ENCODE measurements around the gene COX11. TPM values are rescaled to one million over a fixed set of nuclear protein-coding genes. Genes with fewer than 3 reads are reported as not detected.

The COX11 gene
- total RNA-seq, 1 experiment from 2014 or later = 65.0 TPM

GRCh38 chr17:54945231-54945630, 23.2 kb downstream of the COX11 start (continued):
- TF ChIP-seq, protein P1, sequence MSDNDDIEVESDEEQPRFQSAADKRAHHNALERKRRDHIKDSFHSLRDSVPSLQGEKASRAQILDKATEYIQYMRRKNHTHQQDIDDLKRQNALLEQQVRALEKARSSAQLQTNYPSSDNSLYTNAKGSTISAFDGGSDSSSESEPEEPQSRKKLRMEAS (CRISPR knock-in tag; IDR thresholded peaks at IDR 0.05) = no peak
- TF ChIP-seq ZNF232 (CRISPR knock-in tag; IDR thresholded peaks at IDR 0.05) (no peak), CBFB (CRISPR knock-in tag; IDR thresholded peaks at IDR 0.05; ENCODE audit: low read depth) (no peak), NR3C1 (CRISPR knock-in tag; conservative IDR thresholded peaks at IDR 0.05; ENCODE audit: low read depth) (no peak), NR2C2 (CRISPR knock-in tag; IDR thresholded peaks at IDR 0.05) (no peak), ZNF138 (CRISPR knock-in tag; conservative IDR thresholded peaks at IDR 0.05) (no peak), ZNF396 (CRISPR knock-in tag; IDR thresholded peaks at IDR 0.05; ENCODE audit: borderline replicate concordance) (no peak), FOXJ3 (CRISPR knock-in tag; IDR thresholded peaks at IDR 0.05; ENCODE audit: borderline replicate concordance) (no peak)
- TF ChIP-seq, protein P2, sequence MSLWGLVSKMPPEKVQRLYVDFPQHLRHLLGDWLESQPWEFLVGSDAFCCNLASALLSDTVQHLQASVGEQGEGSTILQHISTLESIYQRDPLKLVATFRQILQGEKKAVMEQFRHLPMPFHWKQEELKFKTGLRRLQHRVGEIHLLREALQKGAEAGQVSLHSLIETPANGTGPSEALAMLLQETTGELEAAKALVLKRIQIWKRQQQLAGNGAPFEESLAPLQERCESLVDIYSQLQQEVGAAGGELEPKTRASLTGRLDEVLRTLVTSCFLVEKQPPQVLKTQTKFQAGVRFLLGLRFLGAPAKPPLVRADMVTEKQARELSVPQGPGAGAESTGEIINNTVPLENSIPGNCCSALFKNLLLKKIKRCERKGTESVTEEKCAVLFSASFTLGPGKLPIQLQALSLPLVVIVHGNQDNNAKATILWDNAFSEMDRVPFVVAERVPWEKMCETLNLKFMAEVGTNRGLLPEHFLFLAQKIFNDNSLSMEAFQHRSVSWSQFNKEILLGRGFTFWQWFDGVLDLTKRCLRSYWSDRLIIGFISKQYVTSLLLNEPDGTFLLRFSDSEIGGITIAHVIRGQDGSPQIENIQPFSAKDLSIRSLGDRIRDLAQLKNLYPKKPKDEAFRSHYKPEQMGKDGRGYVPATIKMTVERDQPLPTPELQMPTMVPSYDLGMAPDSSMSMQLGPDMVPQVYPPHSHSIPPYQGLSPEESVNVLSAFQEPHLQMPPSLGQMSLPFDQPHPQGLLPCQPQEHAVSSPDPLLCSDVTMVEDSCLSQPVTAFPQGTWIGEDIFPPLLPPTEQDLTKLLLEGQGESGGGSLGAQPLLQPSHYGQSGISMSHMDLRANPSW (CRISPR knock-in tag; conservative IDR thresholded peaks at IDR 0.05; ENCODE audit: low read depth) = no peak

GRCh38 chr17:54944796-54945195, 23.7 kb downstream of the COX11 start:
- no peaks in the 10 kb centered on the region for H3K4me1 Mint-ChIP-seq
- no peaks in the 10 kb centered on the region for H3K9me3 Mint-ChIP-seq
- H3K27ac Mint-ChIP-seq = no peak overlapping the region
- DNase-seq (ENCODE audit: low spot score) = no peak
- no peaks in the 10 kb centered on the region for H3K27me3 Mint-ChIP-seq (ENCODE audit: low read depth)
- TF ChIP-seq SP1 (CRISPR knock-in tag; conservative IDR thresholded peaks at IDR 0.05) (no peak), TEAD4 (CRISPR knock-in tag; IDR thresholded peaks at IDR 0.05) (no peak), CREB1 (CRISPR knock-in tag; IDR thresholded peaks at IDR 0.05) (no peak), ZNF396 (CRISPR knock-in tag; IDR thresholded peaks at IDR 0.05; ENCODE audit: borderline replicate concordance) (no peak), MLX (CRISPR knock-in tag; IDR thresholded peaks at IDR 0.05) (no peak), FOXJ3 (CRISPR knock-in tag; IDR thresholded peaks at IDR 0.05; ENCODE audit: borderline replicate concordance) (no peak), MXD4 (CRISPR knock-in tag; IDR thresholded peaks at IDR 0.05; ENCODE audit: borderline replicate concordance) (no peak)
- TF ChIP-seq, protein P3, sequence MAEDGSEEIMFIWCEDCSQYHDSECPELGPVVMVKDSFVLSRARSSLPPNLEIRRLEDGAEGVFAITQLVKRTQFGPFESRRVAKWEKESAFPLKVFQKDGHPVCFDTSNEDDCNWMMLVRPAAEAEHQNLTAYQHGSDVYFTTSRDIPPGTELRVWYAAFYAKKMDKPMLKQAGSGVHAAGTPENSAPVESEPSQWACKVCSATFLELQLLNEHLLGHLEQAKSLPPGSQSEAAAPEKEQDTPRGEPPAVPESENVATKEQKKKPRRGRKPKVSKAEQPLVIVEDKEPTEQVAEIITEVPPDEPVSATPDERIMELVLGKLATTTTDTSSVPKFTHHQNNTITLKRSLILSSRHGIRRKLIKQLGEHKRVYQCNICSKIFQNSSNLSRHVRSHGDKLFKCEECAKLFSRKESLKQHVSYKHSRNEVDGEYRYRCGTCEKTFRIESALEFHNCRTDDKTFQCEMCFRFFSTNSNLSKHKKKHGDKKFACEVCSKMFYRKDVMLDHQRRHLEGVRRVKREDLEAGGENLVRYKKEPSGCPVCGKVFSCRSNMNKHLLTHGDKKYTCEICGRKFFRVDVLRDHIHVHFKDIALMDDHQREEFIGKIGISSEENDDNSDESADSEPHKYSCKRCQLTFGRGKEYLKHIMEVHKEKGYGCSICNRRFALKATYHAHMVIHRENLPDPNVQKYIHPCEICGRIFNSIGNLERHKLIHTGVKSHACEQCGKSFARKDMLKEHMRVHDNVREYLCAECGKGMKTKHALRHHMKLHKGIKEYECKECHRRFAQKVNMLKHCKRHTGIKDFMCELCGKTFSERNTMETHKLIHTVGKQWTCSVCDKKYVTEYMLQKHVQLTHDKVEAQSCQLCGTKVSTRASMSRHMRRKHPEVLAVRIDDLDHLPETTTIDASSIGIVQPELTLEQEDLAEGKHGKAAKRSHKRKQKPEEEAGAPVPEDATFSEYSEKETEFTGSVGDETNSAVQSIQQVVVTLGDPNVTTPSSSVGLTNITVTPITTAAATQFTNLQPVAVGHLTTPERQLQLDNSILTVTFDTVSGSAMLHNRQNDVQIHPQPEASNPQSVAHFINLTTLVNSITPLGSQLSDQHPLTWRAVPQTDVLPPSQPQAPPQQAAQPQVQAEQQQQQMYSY (CRISPR knock-in tag; IDR thresholded peaks at IDR 0.05) = no peak
- no peak overlapping the region for H3K4me3 Mint-ChIP-seq
- ATAC-seq = no peak
- H3K36me3 Mint-ChIP-seq = peaks cover 48% of the 10 kb centered on the region
- ChIA-PET POLR2A (no interaction called here), CTCF (no interaction called here)

DNA sequence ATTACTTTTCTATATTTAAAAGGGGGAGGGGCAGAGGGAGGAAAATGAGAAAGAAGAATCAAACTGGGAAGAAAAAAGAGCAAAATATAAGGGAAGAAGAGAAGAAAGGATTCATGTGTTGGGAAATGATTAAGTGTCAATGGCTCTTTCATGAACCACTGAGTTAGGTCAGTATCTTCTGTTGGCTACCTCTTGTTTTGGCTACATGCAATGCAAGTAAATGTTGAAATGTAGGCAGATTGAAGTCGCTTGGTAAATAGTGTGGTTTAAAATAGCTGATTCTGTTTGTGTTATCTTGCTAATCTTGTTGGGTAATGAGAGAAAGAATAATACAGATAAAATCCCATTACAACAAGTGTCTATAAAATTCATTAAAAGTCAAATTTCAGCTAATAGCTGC, 27.2 kb downstream of the COX11 start:
- CTCF ChIA-PET = no interaction called here
- Mint-ChIP-seq H3K36me3 (peaks cover 51% of the 10 kb centered on the region), H3K27me3 (ENCODE audit: low read depth) (no peaks in the 10 kb centered on the region), H3K4me3 (no peak overlapping the region), H3K27ac (no peak overlapping the region), H3K4me1 (no peaks in the 10 kb centered on the region), H3K9me3 (no peaks in the 10 kb centered on the region)
- ATAC-seq = no peak
- DNase-seq (ENCODE audit: low spot score) = no peak
- POLR2A ChIA-PET = no interaction called here
- TF ChIP-seq, protein P4, sequence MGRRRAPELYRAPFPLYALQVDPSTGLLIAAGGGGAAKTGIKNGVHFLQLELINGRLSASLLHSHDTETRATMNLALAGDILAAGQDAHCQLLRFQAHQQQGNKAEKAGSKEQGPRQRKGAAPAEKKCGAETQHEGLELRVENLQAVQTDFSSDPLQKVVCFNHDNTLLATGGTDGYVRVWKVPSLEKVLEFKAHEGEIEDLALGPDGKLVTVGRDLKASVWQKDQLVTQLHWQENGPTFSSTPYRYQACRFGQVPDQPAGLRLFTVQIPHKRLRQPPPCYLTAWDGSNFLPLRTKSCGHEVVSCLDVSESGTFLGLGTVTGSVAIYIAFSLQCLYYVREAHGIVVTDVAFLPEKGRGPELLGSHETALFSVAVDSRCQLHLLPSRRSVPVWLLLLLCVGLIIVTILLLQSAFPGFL (CRISPR knock-in tag; IDR thresholded peaks at IDR 0.05; ENCODE audit: borderline replicate concordance) = no peak
- TF ChIP-seq NFE2L1 (CRISPR knock-in tag; IDR thresholded peaks at IDR 0.05) = no peak
- no peak for TF ChIP-seq JUN (CRISPR knock-in tag; IDR thresholded peaks at IDR 0.05)
- no peak for TF ChIP-seq ARID4B (CRISPR knock-in tag; IDR thresholded peaks at IDR 0.05; ENCODE audit: borderline replicate concordance)
- TF ChIP-seq, protein P1 (CRISPR knock-in tag; IDR thresholded peaks at IDR 0.05) = no peak
- no peak for TF ChIP-seq NFYB (CRISPR knock-in tag; conservative IDR thresholded peaks at IDR 0.05; ENCODE audit: low read depth)
- no peak for TF ChIP-seq ZNF121 (CRISPR knock-in tag; IDR thresholded peaks at IDR 0.05)
- TF ChIP-seq RELA (CRISPR knock-in tag; IDR thresholded peaks at IDR 0.05; ENCODE audit: borderline replicate concordance) = no peak
